GM04503 (cell line): ENCODE data around the gene OR4C46.
"Not testable (repeated sequence)": the region's sequence is repeated elsewhere in the genome, so short reads cannot be mapped to it uniquely, and the experiment has no call there.

Experiments used
- DNase-seq: peaks from one replicate; pipeline ENCODE4 v3.0.0-alpha.2; 2012; ENCODE audit warnings: low read depth

Gene OR4C46

DNA sequence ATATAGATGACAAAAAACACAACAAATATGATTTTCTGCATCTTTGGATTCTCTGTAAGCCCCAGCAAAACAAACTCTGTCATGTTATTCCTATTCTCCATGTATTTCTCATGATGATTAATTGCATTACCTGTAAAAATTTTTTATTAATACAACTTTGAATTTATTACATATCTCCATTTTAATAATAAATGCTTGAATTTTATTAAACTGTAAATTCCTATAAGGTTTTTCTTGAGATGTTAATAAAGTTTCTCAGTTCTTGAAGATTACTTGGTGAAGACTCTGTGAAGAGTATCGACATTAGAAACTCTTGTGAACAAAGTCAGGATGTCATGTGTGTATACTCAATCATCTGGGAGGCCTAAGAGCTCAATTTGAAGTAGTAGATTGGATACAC is at the start of gene OR4C46:
OR4C46 (minus strand) TSS at position 101 of the 400 bp plus-strand sequence; CDS start at position 101, 0 bp downstream.
- no peak for DNase-seq

GRCh38 chr11:54645606-54646005 is 41.8 kb upstream of the OR4C46 start:
- DNase-seq = not testable (repeated sequence)

DNA sequence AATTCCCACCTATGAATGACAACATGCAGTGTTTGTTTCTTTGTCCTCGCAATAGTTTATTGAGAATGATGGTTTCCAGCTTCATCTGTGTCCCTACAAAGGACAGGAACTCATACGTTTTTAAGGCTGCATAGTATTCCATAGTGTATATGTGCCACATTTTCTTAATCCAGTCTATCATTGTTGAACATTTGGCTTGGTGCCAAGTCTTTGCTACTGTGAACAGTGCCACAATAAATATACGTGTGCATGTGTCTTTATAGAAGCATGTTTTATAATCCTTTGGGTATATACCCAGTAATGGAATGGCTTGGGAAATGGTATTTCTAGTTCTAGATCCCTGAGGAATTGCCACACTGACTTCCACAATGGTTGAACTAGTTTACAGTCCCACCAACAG is 42.4 kb downstream of the OR4C46 start:
- not testable (repeated sequence) for DNase-seq

DNA sequence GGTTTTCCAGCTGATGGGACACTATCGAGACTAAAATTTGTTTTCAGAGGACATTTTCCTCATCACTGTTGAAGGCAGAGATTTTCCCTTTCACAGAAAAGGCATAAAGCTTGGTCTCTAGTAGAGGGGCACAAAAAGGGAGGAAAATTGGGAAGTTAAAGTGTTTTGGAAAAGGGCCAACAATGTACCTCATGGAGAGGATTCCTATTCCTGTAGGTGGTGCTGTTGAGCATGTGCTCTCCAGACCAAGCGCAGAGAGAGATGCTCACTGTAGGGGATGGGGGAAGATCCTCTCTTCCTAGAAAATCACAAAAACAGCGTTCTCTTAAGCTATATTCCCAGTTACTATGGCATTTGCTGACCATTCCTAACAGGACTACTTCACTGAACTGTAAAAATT is 44.9 kb downstream of the OR4C46 start:
- DNase-seq = no peak

DNA sequence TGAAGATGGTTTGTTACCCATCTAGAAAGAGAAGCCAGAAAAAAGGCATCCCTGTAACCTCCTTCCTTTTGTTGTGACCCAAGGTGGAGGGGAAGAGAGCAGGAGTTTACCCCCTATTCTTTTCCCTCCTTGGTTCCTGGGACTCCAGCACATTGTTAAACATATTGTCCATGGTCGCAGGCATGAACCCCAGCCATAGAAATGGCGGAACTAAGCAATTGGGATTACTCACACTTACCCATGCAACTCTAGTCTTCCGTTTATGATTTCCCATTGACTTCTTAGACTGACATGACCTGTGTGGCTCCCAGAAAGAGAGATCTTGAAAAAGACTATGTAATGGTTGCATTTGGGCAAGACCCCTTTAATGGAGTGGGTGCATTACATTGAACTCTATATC is 45.4 kb downstream of the OR4C46 start:
- DNase-seq = no peak
